Measurements from ENCODE around the gene CCDC38.
"Not testable (repeated sequence)": the region's sequence is repeated elsewhere in the genome, so short reads cannot be mapped to it uniquely, and the experiment has no call there.

CCDC38 gene

GRCh38 chr12:95942524-95943329, at the start of gene CCDC38:
TSS of gene CCDC38 (minus strand) at chr12:95942614. CDS start at chr12:95936509, 6,105 bp downstream.
- DNase-seq (ENCODE audit: low read depth), result peak; percentile 73

GRCh38 chr12:95990136-95990535, 47.7 kb upstream of the CCDC38 start:
- DNase-seq (ENCODE audit: low read depth), result no peak

GRCh38 chr12:95989504-95990123, 47.2 kb upstream of the CCDC38 start:
- DNase-seq (ENCODE audit: low read depth), result no peak

GRCh38 chr12:95988506-95989275, 46.3 kb upstream of the CCDC38 start:
- no peak for DNase-seq (ENCODE audit: low read depth)

- DNase-seq (ENCODE audit: low read depth), result no peak
Observed at GRCh38 chr12:95986635-95987570, 44.5 kb upstream of the CCDC38 start.

- no peak for DNase-seq (ENCODE audit: low read depth)
Observed at GRCh38 chr12:95984682-95985081, 42.3 kb upstream of the CCDC38 start.

- no peak for DNase-seq (ENCODE audit: low read depth)
Observed at GRCh38 chr12:95982602-95983001, 40.2 kb upstream of the CCDC38 start.

- DNase-seq (ENCODE audit: low read depth), result no peak
Observed at GRCh38 chr12:95980437-95980836, 38.0 kb upstream of the CCDC38 start.

DNA sequence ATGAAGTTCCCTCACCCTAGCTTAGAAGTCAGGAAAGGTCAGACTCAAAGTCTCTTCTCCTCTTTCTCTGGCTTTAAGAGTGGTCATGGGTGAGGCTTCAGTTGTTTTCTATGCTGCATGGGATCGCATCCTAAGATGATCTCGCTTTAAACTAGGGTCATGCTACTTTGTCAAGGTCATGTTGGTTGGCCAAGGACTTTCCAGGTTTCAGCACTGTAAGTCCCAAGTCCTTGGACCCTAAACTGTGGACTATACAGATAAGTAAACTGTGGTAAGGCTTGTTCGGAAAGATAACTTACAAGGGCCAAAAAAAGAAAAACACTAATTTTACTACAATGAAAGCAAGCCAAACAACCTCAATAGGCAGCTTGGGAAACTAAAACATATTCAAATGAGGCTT, 36.4 kb upstream of the CCDC38 start:
- DNase-seq (ENCODE audit: low read depth), result no peak

- no peak for DNase-seq (ENCODE audit: low read depth)
Observed at GRCh38 chr12:95978351-95978750, 35.9 kb upstream of the CCDC38 start.

GRCh38 chr12:95977764-95978305, 35.4 kb upstream of the CCDC38 start:
- DNase-seq (ENCODE audit: low read depth), result no peak

- DNase-seq (ENCODE audit: low read depth), result peak; percentile 19
Observed at GRCh38 chr12:95976416-95976832, 34.0 kb upstream of the CCDC38 start.

DNA sequence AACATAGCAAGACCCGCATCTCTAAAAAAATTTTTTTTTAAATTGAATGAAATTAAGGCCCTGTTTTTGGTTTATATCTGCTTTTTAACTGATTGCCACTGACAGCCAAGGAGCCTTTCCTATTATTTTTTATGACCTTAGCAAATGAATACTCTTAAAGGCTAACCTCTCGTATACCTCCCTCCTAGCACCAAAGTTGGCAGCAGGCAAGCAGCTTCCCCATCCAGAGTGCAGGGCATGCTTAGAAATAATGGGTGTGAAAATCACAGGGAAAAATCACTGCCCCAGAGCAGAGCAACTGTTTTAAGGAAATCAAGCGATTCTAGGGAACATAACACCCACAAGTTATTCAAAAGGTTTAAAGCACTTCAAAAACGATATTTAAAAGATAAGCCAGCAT, 33.1 kb upstream of the CCDC38 start:
- DNase-seq (ENCODE audit: low read depth), result no peak

DNA sequence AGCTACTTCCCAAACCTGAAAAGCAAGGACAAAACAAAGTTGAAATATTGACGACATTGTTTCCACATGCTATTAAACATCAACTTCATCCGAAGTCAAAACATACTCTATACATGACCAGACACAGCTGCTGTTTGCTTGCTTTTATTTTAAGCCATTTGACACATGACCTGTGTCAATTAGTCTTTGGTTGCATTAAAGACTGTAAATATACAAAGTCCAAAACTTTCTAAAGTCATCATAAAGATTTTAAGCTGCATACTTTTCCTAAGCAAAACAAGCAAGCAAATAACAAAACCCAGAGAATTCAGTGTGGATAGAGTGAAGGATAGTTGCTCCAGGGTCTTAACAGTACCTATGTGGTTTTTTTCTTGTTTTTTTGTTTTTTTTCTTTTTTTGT, 31.9 kb upstream of the CCDC38 start:
- DNase-seq (ENCODE audit: low read depth), result no peak

DNA sequence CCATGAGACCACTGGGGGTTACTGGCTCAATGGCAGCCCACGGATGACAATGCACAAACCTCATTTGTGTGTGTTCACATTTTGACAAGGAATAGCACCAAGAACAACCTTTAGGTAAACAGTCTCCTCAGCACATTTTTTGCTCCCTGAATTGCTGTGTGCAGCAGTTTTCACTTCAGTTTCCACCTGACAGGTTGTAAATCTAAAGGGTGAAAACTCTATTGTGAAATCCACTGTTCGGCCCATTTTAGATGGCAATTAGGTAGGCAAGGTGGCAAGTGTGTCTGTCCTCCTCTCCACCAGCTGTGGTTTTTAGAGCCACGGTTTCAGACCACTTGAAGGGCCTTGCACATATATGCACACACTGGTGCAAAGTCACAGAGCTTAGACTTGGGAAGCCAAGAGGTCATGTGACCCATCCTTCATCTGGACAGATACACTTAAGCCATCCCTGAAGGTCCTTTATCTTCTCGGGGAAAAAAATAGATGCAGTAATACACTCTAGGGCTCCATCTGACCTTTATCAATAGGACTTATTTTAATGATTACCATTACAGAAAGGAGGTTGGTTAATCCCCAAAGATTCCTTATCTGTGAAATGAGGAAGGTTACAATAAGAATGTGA, 30.5 kb upstream of the CCDC38 start:
- no peak for DNase-seq (ENCODE audit: low read depth)

GRCh38 chr12:95970905-95971304, 28.5 kb upstream of the CCDC38 start:
- DNase-seq (ENCODE audit: low read depth), result no peak

DNA sequence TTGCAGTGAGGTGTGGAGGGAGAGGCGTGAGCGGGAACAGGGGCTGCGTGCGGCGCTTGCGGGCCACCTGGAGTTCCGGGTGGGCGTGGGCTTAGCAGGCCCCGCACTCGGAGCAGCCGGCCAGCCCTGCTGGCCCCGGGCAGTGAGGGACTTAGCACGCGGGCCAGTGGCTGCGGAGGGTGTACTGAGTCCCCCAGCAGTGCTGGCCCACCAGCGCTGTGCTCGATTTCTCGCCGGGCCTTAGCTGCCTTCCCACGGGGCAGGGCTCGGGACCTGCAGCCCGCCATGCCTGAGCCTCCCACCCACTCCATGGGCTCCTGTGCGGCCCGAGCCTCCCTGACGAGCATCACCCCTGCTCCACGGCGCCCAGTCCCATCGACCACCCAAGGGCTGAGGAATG, 26.7 kb upstream of the CCDC38 start:
- not testable (repeated sequence) for DNase-seq (ENCODE audit: low read depth)

DNA sequence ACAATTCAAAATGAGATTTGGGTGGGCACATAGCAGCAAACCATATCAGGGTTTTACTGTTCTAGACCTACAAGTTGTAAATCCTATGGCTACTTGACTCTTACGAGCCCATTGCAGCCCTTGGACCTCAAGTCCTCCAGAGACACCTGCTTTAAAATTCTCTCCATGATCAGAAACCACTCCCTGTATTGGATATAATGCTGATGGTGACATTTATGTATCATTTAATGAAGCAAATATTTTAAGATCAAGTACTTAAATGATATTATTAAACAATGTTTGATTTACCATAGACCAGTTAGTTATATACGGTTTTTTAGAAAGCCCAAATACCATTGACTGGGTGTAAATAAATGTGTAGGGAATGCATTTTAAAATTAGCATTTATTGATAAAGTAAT, 24.9 kb upstream of the CCDC38 start:
- DNase-seq (ENCODE audit: low read depth), result no peak

GRCh38 chr12:95966287-95966870, 24.0 kb upstream of the CCDC38 start:
- DNase-seq (ENCODE audit: low read depth), result no peak

DNA sequence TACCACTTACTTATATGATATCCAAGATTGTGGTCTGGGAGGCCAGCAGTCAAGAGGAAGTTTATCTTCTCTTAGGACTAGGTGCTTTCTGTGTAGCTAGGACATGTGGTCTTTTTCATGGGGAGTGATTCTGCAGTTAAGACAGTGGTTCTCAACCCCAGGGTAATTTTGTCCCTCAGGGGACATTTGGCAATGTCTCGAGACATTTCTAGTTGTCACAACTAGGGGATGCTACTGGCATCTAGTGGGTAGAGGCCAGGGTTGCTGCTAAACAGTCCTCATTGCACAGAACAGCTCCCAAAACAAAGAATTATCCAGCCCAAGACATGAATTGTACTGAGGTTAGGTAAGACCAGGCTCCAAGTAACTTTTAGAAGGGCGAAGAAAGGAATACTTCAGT, 20.7 kb upstream of the CCDC38 start:
- DNase-seq (ENCODE audit: low read depth), result no peak

GRCh38 chr12:95962222-95962621, 19.8 kb upstream of the CCDC38 start:
- DNase-seq (ENCODE audit: low read depth), result no peak
